Measurements from ENCODE around the gene FMR1NB.

Gene FMR1NB, protein sequence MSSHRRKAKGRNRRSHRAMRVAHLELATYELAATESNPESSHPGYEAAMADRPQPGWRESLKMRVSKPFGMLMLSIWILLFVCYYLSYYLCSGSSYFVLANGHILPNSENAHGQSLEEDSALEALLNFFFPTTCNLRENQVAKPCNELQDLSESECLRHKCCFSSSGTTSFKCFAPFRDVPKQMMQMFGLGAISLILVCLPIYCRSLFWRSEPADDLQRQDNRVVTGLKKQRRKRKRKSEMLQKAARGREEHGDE

GRCh38 chrX:147981038-147981752, at the start of gene FMR1NB:
Gene FMR1NB, plus strand, starts transcription at chrX:147981337. Its CDS starts 66 bp downstream, at chrX:147981403.
- DNase-seq, result no peak

- no peak for DNase-seq
These were observed 47.3 kb upstream of the FMR1NB start for GRCh38 chrX:147933815-147934214.

DNA sequence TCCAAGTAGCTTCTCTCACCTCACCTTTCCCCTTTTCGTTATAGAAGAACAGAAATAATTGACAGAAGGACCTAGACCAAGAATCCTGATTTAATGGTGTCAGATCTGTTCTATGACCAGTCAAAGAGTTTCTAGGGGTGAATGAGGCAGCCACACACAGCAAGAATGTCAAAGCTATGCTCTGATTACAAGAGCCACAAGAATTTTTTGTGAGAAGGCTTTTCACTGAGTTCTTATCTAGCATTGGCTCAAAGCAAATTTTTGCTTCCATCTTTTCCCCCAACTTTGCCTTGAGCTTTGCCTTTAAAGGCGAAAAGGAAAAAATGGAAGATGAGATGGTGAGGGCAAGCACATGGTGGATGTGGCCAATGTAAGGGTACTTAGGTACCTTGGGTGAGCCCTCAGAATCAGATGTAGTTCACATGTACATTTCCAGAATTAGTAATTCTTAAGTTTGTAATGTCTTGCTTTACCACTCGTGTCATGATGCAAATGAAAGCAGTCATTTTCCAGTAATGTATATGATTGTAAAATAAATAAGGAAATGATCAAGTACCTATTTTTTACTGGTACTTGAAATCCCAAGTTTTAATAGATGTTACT, 45.9 kb upstream of the FMR1NB start:
- no peak for DNase-seq

DNA sequence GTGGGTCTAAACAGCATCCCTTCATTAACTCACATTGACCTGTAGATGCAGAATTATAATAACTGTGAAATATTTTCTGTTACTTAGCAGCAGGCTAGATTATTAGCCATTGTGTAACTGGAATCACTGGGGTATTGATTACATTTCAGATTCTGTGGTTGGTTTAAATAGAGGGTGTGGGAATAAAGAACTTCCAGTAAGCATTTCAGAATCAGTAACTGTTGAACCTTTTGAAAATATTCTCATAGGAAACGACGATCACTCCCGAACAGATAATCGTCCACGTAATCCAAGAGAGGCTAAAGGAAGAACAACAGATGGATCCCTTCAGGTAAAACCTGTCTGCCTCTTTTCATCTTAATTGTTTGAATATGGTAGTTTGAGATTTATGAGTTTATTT, 35.9 kb upstream of the FMR1NB start:
- no peak for DNase-seq

GRCh38 chrX:147948531-147948930, 32.6 kb upstream of the FMR1NB start:
- no peak for DNase-seq

GRCh38 chrX:147950352-147950751, 30.8 kb upstream of the FMR1NB start:
- DNase-seq, result no peak

DNA sequence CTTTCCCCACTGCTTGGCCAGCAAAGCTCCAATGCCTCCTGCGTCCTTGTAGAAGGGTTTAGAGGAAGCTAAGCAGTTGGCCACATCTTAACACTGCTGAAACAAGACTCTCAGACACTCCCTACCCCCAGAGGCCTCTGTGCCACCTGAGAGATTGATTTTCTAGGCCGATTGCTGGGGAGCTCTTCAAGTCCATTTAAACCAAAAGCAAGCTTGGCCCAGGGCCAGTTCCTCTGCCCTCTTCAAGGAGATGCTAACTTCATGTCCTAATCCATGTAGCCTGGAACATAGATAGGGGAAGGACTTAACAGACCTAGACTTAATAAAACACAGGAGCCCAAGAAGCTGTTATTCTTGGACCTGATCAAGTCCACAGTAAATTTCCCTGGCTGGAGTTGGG, 27.2 kb upstream of the FMR1NB start:
- no peak for DNase-seq

DNA sequence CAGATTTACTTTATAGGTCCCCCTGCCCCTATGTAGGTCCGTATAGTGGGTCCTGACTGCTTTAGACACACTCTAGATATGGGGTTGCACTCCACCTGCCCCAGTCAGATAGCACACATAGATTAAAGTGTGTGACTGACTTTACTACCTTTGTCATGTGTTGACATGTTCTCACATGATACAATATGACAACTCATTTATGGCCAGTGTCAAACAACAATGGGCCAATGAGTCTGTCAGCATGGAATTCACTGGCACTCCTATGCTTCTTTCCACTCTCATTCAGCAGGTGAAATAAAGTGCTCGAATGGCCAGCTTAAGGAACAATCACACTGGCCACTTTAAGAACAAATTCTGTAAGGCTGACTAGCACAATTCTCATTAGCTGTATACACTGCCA, 23.8 kb upstream of the FMR1NB start:
- no peak for DNase-seq

GRCh38 chrX:147958291-147958690, 22.8 kb upstream of the FMR1NB start:
- no peak for DNase-seq

- no peak for DNase-seq
These were observed 20.4 kb upstream of the FMR1NB start for GRCh38 chrX:147960722-147961121.

GRCh38 chrX:147962476-147962875, 18.7 kb upstream of the FMR1NB start:
- no peak for DNase-seq

DNA sequence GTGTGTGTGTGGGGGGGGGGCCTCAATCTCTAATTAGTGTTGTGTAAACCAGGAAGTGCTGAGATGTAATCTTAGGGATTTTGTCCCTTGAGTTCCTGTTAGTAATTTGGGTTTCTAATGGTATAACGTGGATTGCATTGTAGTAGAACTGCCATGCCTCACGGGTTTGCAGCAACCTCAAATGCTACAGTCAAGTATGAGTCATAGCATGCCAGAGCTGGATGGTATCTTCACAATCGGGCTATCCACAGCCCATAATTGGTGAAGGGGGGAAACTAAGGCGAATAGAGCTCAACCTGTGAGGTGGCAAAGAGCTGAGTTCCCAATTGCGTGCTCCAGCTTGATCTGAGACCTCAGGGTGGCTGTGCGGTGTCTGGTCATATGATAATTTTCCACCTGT, 2.2 kb upstream of the FMR1NB start:
- no peak for DNase-seq

- no peak for DNase-seq
These were observed 39.2 kb downstream of the FMR1NB start for GRCh38 chrX:148020329-148020728.

DNA sequence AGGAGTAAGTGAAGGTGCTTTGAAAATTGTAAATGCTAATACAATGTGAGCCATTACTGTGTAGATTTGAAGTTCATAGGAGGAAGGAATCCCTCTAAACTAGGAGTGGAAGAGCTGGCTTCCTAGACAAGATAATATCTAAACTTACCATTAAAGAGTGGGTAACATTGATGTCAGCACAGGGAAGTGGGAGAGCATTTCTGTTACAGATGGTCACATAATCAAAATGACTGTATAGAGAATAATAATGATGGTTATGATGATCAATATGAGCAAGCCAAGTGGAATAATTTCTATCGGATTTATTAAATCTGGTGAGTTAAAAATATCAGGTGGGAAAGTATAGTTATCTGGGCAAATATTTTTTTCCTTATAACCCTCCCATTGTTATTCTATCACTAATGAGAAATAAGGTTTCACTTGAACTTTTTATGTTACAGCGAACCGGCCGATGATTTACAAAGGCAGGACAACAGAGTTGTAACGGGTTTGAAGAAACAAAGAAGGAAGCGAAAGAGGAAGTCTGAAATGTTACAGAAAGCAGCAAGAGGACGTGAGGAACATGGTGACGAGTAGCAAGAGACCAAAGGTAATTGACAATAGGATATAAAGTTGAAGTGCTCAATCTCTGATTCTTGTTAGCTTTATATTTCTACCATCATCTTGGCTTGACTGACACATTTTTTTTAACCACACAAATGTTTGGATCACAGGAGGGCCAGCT, 43.5 kb downstream of the FMR1NB start:
- no peak for DNase-seq

DNA sequence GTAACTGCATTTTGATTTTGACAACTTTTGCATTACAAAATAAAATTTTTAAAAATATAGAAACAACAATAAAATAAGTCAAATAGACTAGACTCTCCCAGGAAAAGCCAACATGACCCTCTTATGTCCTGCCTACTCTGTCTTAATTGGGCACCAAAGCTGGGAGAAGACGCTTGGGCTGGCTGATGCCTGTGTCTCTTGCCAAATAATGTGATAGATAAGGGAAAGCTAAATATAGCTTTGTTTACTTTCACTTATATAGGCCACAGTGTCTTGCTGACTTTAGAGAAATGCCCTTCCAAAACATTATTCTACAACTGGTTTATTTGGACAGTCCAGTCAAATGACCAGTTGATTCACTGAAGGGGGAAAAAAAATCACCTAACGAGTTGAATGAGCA, 54.2 kb downstream of the FMR1NB start:
- no peak for DNase-seq

DNA sequence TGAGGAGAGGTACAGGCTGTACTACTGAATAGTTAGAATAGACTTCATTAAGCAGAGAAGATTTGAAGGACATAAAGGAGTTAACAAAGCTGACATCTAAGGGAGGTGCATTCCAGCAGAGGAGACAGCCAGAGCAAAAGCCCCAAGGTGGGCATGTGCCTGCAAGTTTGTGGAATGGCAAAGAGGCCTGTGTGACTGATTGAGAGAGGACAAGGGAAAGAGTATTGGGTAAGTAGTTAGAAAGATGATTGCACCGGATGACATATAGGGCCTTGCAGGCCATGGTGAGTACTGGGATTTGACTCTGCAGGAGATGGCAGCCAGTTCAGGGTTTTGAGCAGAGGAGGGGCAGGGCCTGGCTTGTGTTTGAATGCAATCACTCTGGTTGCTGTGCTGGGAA, 55.9 kb downstream of the FMR1NB start:
- no peak for DNase-seq

GRCh38 chrX:148043271-148043855, 62.2 kb downstream of the FMR1NB start:
- DNase-seq, result no peak

GRCh38 chrX:148047200-148047599, 66.1 kb downstream of the FMR1NB start:
- no peak for DNase-seq

- DNase-seq, result peak; percentile 25
These were observed 68.3 kb downstream of the FMR1NB start for GRCh38 chrX:148049441-148049840.

GRCh38 chrX:148051973-148052372, 70.8 kb downstream of the FMR1NB start:
- no peak for DNase-seq

DNA sequence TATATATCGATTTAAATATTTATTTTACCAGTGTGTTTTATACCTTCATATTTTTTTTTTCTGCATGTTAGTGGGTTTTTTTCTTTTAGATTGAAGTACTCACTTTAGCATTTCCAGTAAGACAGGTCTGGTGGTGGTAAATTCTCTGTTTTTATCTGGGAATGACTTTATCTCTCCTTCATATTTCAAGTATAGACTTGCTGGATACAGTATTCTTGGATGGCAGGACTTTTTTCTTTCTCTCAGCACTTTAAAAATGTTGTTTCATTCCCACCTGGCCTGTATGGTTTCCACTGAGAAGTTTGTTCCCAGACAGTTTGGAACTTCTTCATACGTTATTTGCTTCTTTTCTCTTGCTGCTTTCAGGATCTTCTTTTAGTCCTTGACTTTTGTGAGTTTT, 86.1 kb downstream of the FMR1NB start:
- DNase-seq, result no peak

GRCh38 chrX:148069759-148070503, 88.8 kb downstream of the FMR1NB start:
- DNase-seq, result no peak

DNA sequence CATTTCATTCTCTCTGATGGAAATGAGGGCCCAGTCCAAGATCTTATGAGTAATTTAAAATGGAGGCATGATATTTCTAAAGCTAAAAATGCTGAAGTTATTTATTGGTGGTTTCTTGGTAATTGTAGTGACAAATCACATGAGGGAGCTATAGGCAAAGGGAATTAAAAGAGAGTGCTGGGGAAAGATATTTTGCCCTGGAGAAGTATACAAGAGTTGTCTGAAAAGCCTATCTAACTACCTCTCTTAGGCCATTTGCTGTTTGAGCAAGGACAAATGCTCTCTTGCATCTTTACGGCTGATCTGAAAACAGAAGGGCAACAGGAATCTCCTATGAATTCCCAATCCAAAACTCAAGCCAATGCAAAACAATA, 89.4 kb downstream of the FMR1NB start:
- DNase-seq, result no peak
